ENCODE results near the gene MALRD1. TPM values are rescaled to one million over a fixed set of nuclear protein-coding genes. Genes with fewer than 3 reads are reported as not detected.
"Not testable (repeated sequence)": the region's sequence is repeated elsewhere in the genome, so short reads cannot be mapped to it uniquely, and the experiment has no call there.

MALRD1 gene
- total RNA-seq, 1 experiment from 2014 or later: not detected

GRCh38 chr10:19738440-19738839 lies 689.8 kb downstream of the MALRD1 start:
- POLR2A ChIA-PET: no interaction called here
- ATAC-seq: no peak
- CTCF ChIA-PET: no interaction called here
- no TSS peak for BruUV-seq (replicated peaks)
- H3K9me3 ChIP-seq (ENCODE audit: control insufficient read depth, insufficient read depth, low read depth, low read length): no peaks in the 10 kb centered on the region
- DNase-seq (ENCODE audit: low read depth, low spot score): no peak
- H3K27ac ChIP-seq (ENCODE audit: low read length): no peak overlapping the region
- in situ Hi-C loops (cut with HindIII; ENCODE audit: low pct_unique_long_range_greater_than_20kb, low sequenced_read_pairs) (no loop called here), intact Hi-C loops (cut with micrococcal nuclease; ENCODE audit: unreplicated experiment) (no loop called here)
- no peak overlapping the region for H3K4me3 ChIP-seq (ENCODE audit: low read depth in 2 of 2, low read length in 2 of 2)
- TF ChIP-seq POLR2AphosphoS5 (IDR thresholded peaks at IDR 0.05; ENCODE audit: low read depth, low read length): no peak
- no peak for TF ChIP-seq REST (IDR thresholded peaks at IDR 0.05; ENCODE audit: insufficient read depth in 1 of 2, low read depth in 2 of 2, low read length in 1 of 2)
- TF ChIP-seq TCF7L2 (IDR thresholded peaks at IDR 0.05; ENCODE audit: low read depth, low read length): no peak
- no peak for TF ChIP-seq SIN3A (IDR thresholded peaks at IDR 0.05; ENCODE audit: borderline replicate concordance, insufficient read depth, low read depth, low read length)
- TF ChIP-seq CTCF (IDR thresholded peaks at IDR 0.05): no peak
- no peaks in the 10 kb centered on the region for H3K27me3 ChIP-seq (ENCODE audit: control insufficient read depth, insufficient read depth, low read length)
- no peaks in the 10 kb centered on the region for H3K4me1 ChIP-seq (ENCODE audit: control insufficient read depth, insufficient read depth, low read length)
- no peaks in the 10 kb centered on the region for H3K36me3 ChIP-seq (ENCODE audit: control insufficient read depth, insufficient read depth, low read length)

- H3K4me3 ChIP-seq (ENCODE audit: low read depth in 2 of 2, low read length in 2 of 2); intact Hi-C loops (cut with micrococcal nuclease; ENCODE audit: unreplicated experiment); in situ Hi-C loops (cut with HindIII; ENCODE audit: low pct_unique_long_range_greater_than_20kb, low sequenced_read_pairs); POLR2A ChIA-PET; ATAC-seq; H3K36me3 ChIP-seq (ENCODE audit: control insufficient read depth, insufficient read depth, low read length); H3K27ac ChIP-seq (ENCODE audit: low read length); H3K4me1 ChIP-seq (ENCODE audit: control insufficient read depth, insufficient read depth, low read length); CTCF ChIA-PET; DNase-seq (ENCODE audit: low read depth, low spot score); BruUV-seq (replicated peaks); H3K27me3 ChIP-seq (ENCODE audit: control insufficient read depth, insufficient read depth, low read length); H3K9me3 ChIP-seq (ENCODE audit: control insufficient read depth, insufficient read depth, low read depth, low read length): not testable (repeated sequence)
These were observed 690.6 kb downstream of the MALRD1 start for GRCh38 chr10:19739232-19739631.

- POLR2A ChIA-PET; H3K4me1 ChIP-seq (ENCODE audit: control insufficient read depth, insufficient read depth, low read length); in situ Hi-C loops (cut with HindIII; ENCODE audit: low pct_unique_long_range_greater_than_20kb, low sequenced_read_pairs); ATAC-seq; intact Hi-C loops (cut with micrococcal nuclease; ENCODE audit: unreplicated experiment); H3K27me3 ChIP-seq (ENCODE audit: control insufficient read depth, insufficient read depth, low read length); BruUV-seq (replicated peaks); H3K4me3 ChIP-seq (ENCODE audit: low read depth in 2 of 2, low read length in 2 of 2); H3K27ac ChIP-seq (ENCODE audit: low read length); H3K9me3 ChIP-seq (ENCODE audit: control insufficient read depth, insufficient read depth, low read depth, low read length); H3K36me3 ChIP-seq (ENCODE audit: control insufficient read depth, insufficient read depth, low read length); CTCF ChIA-PET; DNase-seq (ENCODE audit: low read depth, low spot score): not testable (repeated sequence)
These were observed 693.5 kb downstream of the MALRD1 start for GRCh38 chr10:19742144-19742543.

All from Panc1 (cell line).